HG02798 (cell line): Measurements from ENCODE around the gene BRIP1.

Source experiments
- ATAC-seq: cut with Tn5 transposase; IDR thresholded peaks from one replicate; pipeline ENCODE4 v1.9.1; 2021; ENCODE audit warnings: mild to moderate bottlenecking; ENCODE audit not compliant: unreplicated experiment, poor library complexity

The BRIP1 gene

DNA sequence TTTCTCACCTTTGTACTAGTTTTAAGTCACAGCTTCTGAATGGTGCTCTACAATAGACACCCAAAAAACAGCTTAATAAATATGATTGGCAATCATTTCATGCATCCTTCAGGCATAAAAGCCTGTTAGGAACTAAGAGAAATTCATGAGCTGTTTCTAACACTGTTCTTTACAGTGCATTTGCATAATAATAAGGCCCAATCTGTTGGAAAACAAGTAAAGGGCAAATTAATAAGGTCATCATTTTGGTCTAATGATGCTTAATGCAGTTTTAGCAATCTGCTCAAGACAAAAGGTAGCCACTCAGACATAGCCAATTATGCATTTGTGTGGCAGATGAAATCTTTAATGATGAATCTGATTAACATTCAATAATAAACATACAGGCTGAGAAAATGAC, 216.8 kb downstream of the BRIP1 start:
- ATAC-seq = no peak

DNA sequence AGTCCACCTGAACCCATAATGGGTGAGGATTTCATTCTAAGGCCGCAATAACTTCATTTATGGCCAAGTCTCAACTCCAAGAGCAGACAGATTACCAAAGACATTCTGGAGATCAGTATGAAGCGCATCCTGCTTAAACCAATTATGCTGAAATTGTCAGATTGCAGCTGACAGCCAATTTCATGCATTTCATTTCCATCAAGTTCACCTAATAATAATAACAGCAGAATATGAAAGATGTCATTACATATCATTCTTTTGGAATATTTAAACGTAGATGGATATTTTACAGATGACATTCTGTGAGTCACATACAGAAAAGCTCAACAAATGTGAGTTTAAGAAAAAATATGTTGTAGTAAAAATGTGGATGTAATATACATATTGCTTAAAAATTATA, 217.4 kb downstream of the BRIP1 start:
- no peak for ATAC-seq

DNA sequence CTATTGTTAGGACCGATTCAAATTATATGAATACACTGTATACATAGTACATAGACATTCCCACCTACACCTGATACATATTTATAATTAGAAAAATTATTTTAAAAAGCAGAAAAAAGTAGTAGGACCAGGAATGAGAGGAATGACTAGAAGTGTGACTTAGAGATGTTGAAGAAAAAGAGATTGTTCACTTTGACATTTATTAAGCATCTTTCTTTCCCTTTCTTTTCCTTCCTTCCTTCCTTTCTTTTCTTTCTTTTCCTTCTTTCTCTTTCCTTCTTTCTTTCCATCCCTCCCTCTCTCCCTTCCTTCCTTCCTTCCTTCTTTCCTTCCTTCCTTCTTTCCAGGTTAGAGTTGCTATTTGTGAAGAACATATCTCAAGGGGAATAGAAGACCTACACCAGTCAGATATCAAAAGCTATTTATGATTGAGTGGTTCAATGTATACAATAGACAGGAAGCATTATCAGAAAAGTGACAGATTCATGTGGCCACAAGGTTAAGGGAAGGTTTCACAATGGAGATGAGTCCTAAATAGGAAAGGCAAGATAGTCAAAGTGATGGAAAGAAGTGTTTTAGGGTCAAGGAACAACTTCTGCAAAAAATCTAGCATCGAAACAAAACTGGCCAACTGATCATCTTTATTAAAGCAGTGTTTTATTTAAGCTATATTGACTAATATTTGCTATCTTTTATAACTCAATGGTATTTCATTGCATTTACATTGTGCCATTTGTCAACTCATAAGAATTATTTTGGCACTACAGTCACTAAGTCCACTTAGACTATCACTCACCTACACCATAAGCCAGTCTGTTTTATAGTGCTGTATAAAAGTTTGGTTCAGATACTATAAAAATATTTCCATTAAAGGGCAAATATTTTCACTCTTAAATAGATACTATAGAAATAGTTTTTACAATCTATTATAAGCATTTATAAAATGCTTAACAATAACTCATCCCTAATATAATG, 218.2 kb downstream of the BRIP1 start:
- ATAC-seq = no peak

DNA sequence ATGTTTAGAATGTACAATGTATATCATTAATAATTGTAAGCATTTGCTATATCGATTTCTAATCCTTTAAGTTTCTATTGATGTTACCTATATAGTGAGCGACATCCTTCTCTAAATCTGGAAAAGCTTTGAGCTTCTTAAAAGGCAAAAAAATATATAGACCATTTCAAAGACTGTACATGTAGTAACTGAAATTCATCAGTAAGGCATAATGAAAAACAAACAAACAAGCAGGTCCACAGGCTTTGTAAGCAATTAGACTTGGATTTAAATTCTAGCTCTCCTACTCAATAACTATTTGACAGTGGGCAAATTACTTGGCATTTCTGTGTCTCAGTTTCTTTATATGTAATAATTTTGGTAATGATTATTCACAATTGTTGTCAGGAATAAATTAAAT, 220.6 kb downstream of the BRIP1 start:
- no peak for ATAC-seq

DNA sequence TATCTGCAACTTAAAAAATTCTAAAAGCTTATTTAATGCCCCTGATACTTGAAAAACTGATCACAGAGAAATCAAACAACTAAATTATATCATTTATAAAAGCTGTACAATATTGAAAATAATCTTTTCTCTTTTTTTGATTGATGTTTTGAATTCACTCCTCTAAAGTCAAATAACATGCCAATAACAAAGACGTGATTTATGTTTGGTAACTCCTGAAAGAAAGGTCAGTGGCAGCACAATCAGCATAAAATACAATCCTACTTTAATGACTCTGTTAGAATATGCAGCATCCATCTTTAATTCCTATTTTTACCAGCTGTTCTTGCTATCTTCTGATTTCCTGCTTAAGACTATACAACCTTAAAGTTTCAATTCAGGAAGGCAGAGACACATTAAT, 221.6 kb downstream of the BRIP1 start:
- ATAC-seq = no peak

DNA sequence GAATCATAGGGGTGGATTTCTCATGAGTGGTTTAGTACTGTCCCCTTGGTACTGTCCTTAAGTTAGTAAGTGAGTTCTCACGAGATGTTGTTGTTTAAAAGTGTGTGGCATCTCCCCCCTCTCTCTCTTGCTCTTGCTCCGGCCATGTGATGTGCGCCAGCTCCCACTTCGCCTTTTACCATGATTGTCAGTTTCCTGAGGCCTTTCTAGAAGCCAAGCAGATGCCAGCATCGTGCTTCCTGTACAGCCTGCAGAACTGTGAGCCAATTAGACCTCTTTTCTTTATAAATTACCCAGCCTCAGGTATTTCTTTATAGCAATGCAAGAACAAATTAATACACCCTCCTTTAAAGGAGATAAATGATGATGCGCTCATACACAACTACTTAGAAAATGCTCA, 222.2 kb downstream of the BRIP1 start:
- no peak for ATAC-seq

DNA sequence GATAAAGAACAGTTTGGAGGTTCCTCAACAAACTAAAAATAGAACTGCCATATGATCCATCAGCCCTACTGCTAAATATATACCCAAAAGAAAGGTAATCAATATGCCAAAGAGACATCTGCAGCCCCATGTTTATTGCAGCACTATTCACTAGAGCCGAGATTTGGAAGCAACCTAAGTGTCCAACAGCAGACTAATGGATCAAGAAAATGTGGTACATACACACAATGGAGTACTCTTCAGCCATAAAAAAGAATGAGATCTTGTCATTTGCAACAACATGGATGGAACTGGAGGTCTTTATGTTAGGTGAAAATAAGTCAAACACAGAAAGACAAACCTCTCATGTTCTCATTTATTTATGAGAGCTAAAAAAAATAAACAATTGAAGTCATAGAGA, 223.5 kb downstream of the BRIP1 start:
- ATAC-seq = no peak

DNA sequence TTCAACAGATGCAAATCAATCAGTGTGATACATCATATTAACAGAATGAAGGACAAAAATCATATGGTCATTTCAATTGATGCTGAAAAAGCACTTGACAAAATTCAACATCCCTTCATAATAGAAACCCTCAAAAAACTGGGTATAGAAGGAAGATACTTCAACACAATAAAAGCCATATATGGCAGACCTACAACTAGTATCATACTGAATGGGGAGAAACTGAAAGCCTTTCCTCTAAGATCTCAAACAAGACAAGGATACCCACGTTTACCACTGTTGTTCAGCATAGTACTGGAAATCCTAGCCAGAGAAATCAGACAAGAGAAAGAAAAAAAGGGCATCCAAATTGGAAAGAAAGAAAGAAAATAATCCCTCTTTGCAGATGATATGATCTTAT, 225.2 kb downstream of the BRIP1 start:
- no peak for ATAC-seq

DNA sequence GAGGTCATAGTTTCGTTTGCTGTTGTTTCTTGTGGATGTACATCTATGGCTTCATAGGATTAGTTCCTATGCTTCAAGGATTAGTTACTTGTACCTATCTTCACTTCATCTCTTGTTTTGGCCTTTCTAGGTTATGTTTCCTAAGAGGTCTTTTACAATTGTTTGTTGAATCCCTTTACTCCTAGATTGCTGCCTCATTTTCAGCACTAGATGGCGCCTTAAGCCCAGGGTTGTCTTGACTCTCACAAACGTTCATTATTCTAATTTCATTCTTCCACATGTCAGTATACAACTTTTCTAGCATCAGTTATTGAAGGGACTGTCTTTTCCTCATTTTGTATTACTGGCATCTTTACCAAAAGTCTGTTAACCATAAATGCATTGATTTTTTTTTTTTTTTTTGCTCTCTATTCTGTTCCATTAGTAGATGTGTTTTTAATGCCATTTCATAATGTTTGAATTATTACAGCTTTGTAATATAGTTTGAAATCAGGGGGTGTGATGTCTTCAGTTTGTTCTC, 227.4 kb downstream of the BRIP1 start:
- ATAC-seq = no peak

DNA sequence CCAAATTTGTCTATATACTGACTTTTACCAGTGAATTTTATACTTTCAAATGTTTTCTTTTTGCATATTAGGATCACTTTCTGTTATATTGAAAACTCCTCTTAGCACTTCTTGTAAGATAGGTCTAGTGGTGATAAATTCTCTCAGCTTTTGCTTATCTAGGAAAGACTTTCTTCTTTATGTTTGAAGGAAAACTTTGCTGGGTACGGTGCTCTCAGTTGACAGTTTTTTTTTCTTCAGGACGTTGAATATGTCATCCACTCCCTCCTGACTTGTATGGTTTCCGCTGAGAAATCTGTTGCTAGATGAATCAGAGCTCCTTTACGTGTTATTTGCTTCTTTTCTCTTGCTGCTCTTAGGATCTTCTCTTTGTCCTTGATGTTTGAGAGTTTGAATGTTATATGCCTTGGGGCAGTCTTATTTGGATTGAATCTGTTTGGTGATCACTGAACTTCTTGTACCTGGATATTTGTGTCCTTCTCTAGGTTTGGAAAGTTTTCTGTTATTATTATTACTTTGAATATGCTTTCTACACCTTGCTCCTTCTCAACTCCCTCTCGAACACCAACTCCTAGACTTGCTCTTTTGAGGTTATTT, 228.3 kb downstream of the BRIP1 start:
- no peak for ATAC-seq

DNA sequence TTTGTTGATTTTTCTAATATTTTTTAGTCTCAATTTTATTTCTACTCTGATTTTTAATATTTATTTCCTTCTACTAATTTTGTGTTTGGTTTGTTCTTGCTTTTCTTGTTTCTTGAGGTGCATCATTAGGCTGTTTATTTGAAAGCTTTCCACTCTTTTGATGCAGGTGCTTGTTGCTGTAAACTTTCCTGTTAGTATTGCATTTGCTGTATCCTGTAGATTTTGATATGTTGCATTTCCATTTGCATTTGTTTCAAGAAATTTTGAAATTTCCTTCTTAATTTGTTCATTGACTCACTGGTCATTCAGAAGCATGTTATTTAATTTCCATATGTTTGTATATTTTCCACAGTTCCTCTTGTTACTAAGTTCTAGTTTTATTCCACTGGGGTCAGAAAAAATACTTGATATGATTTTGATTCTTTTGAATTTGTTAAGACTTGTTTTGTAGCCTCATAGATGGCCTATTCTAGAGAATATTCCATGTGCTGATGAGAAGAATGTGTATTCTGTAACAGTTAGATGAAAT, 229.3 kb downstream of the BRIP1 start:
- no peak for ATAC-seq

DNA sequence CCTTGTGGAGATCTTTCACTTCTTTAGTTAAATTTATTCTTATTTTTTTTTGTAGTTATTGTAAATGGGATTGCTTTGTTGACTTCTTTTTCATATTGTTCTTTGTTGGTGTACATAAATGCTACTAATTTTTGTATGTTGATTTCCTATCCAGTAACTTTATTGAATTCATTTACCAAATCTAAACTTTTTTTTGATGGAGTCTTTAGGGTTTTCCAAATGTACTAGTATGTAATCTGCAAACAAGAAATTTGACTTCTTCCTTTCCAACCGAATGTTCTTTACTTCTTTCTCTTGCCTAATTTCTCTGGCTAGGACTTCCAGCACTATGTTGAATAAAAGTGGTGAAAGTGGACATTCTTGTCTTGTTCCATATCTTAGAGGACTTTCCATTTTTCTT, 230.5 kb downstream of the BRIP1 start:
- ATAC-seq = no peak

DNA sequence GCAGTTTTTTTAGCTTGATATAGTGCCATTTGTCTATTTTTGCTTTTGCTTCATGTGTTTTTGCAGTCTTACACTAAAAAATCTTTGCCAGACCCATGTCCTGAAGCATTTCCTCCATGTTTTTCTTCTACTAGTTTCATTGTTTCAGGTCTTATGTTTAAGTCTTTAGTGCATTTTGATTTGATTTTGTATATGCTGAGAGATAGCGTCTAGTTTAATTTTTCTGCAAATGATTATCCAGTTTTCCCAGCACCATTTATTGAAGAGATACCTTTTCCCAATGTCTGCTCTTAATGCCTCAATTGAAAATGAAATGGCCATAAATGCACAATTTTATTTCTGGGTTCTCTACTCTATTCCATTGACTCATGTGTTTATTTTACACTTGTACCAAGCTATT, 231.5 kb downstream of the BRIP1 start:
- ATAC-seq = no peak
